ENCODE measurements around the gene KRT3. TPM values are rescaled to one million over a fixed set of nuclear protein-coding genes. Genes with fewer than 3 reads are reported as not detected.

Gene KRT3
- total RNA-seq, result not detected

DNA sequence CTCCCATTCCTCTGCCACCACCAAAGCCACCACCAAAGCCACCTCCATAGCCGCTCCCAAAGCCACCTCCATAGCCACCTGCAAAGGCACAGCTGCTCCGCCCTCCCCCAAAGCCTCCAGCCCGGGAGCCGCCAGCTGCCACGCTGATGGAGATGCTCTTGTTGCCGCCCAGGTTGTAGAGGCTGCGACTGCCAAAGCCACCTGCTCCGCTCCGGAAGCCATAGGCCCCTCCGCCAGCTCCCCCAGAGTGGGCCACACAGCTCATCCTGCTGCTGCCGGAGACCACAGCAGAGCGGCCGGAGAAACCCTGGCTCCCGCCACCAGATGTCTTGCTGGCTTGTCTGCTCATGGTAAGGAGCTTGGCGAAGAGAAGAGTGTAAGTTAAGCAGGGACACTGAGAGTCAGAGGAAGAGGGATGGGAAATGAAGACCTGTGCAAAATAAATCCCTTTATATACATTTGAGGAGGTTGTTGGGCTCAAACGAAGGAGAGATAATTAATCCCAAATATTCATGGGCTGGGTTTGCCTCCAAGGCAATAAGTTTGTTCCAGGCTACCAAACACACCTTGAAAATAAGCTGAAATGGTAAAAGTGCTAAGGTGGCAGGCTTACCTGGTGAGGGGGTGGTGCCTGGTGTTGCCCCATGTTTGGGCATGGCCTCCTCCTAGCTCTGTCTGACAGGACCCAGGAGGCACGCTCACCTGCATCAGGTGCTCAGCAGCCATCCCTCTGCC is at the start of gene KRT3:
TSS of gene KRT3 (minus strand) at position 424 of the 735 bp plus-strand sequence. CDS start at position 349, 75 bp downstream.
- TF ChIP-seq, protein P1, sequence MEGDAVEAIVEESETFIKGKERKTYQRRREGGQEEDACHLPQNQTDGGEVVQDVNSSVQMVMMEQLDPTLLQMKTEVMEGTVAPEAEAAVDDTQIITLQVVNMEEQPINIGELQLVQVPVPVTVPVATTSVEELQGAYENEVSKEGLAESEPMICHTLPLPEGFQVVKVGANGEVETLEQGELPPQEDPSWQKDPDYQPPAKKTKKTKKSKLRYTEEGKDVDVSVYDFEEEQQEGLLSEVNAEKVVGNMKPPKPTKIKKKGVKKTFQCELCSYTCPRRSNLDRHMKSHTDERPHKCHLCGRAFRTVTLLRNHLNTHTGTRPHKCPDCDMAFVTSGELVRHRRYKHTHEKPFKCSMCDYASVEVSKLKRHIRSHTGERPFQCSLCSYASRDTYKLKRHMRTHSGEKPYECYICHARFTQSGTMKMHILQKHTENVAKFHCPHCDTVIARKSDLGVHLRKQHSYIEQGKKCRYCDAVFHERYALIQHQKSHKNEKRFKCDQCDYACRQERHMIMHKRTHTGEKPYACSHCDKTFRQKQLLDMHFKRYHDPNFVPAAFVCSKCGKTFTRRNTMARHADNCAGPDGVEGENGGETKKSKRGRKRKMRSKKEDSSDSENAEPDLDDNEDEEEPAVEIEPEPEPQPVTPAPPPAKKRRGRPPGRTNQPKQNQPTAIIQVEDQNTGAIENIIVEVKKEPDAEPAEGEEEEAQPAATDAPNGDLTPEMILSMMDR (IDR thresholded peaks at IDR 0.05), result no peak
- DNase-seq, result no peak
- H3K27ac ChIP-seq, result no peak within 1 kb of the TSS
- intact Hi-C loops (cut with DNase I), result no loop called here
- no peak within 1 kb of the TSS for H3K4me3 ChIP-seq
- H3K4me1 ChIP-seq, result no peaks in the 10 kb centered on the region
- H3K9me3 ChIP-seq, result no peaks in the 10 kb centered on the region
- H3K27me3 ChIP-seq, result no peaks in the 10 kb centered on the region
- no peaks in the 10 kb centered on the region for H3K36me3 ChIP-seq
- H3K9ac ChIP-seq (ENCODE audit: low read depth in 2 of 2, low read length in 2 of 2), result no peak within 1 kb of the TSS

DNA sequence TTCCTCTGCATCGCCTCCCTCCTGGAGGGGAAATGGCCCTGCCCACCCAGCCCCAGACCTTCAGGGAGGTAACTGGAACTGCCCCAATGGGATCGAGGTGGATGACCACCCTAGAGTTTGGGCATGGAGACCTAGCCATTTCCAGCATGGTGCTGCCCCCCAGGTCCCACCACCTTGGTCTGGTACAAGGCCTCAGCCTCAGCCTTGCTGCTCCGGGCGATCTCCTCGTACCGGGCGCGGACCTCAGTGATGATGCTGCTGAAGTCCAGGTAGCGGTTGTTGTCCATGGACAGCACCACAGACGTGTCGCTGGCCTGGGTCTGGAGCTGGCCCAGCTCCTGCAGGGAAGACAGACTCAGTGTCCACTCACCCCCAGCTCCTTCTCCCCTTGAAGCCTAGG is 48.5 kb upstream of the KRT3 start:
- Histone ChIP-seq H3K4me3 (no peak overlapping the region), H3K9ac (ENCODE audit: low read depth in 2 of 2, low read length in 2 of 2) (no peak overlapping the region), H3K9me3 (no peaks in the 10 kb centered on the region), H3K27ac (no peak overlapping the region), H3K4me1 (no peaks in the 10 kb centered on the region), H3K27me3 (no peaks in the 10 kb centered on the region), H3K36me3 (no peaks in the 10 kb centered on the region)
- intact Hi-C loops (cut with DNase I), result no loop called here
- TF ChIP-seq, protein P1 (IDR thresholded peaks at IDR 0.05), result no peak
- no peak for DNase-seq

DNA sequence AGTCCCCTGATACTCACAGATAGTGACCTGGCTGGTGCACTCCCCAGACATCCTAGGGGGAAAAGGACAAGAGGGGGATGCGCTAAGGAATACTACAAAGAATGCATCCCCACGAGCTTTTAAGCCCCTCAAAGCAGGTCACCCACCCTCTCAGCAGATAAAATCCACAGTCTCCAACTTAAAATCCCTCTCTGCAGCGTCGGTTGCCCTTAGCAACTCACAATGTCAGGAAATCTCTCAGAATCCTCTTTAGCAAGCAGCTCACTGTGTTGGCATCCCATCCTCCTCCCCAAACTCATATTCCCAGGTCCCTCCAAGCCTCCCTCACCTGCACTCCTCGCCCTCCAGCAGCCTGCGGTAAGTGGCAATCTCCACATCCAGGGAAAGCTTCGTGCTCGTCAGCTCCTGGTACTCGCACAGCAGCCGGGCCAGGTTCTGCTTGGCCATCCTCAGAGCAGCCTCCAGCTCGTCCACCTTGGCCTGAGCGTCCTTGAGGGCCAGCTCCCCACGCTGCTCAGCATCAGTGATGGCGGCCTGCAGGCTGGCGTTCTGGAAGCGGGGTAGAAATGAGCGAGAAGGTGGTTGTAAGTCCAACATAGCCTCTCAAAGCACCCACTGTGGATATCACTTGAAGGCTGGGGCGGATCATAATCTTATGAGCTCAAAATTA is 43.7 kb upstream of the KRT3 start:
- Histone ChIP-seq H3K36me3 (no peaks in the 10 kb centered on the region), H3K4me3 (no peak overlapping the region), H3K9ac (ENCODE audit: low read depth in 2 of 2, low read length in 2 of 2) (no peak overlapping the region), H3K27me3 (no peaks in the 10 kb centered on the region), H3K9me3 (no peaks in the 10 kb centered on the region), H3K4me1 (no peaks in the 10 kb centered on the region), H3K27ac (no peak overlapping the region)
- intact Hi-C loops (cut with DNase I), result no loop called here
- TF ChIP-seq, protein P1 (IDR thresholded peaks at IDR 0.05), result no peak
- DNase-seq, result no peak

DNA sequence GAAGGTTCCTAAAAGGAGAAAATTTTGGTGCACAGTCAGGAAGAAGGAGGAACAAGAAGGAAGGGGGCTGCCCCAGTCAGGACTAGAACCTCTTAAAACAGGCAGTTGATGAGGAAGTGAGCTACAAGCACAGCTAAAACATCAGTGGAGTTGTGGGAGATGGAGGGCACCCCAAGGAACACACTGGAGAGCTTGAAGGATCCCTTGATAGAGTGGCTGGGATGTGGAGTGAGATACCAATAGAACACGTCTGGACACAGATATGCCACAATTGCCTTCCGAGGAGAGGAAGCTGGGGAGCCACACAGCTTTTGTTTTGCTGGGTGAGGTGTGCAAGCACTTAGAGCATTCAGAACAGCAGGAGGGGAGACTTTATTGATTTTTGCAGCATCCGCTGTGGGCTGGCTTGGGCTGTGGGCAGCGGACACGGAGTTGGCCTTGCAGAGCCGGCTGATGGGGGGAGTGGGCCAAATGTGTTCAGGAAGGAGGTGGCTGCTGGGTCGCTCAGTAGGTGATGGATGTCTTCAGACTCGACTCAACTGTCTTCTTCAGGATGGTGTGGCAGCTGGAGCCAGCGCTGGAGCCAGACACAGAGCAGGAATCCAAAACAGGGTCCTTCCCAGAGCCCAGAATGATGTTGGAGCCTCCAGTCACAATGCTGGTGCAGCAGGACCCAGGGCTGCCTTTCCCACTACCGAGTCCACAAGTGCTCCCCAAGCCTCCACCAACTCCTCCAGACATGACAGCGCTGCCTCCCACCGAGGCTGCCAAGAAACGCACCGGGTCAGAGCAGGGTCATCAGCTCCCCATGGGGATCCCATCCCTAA is 42.9 kb upstream of the KRT3 start:
- DNase-seq, result no peak
- Histone ChIP-seq H3K9ac (ENCODE audit: low read depth in 2 of 2, low read length in 2 of 2) (no peak overlapping the region), H3K9me3 (no peaks in the 10 kb centered on the region), H3K4me3 (no peak overlapping the region), H3K36me3 (no peaks in the 10 kb centered on the region), H3K27me3 (no peaks in the 10 kb centered on the region), H3K27ac (no peak overlapping the region), H3K4me1 (no peaks in the 10 kb centered on the region)
- TF ChIP-seq, protein P1 (IDR thresholded peaks at IDR 0.05), result no peak
- intact Hi-C loops (cut with DNase I), result no loop called here

DNA sequence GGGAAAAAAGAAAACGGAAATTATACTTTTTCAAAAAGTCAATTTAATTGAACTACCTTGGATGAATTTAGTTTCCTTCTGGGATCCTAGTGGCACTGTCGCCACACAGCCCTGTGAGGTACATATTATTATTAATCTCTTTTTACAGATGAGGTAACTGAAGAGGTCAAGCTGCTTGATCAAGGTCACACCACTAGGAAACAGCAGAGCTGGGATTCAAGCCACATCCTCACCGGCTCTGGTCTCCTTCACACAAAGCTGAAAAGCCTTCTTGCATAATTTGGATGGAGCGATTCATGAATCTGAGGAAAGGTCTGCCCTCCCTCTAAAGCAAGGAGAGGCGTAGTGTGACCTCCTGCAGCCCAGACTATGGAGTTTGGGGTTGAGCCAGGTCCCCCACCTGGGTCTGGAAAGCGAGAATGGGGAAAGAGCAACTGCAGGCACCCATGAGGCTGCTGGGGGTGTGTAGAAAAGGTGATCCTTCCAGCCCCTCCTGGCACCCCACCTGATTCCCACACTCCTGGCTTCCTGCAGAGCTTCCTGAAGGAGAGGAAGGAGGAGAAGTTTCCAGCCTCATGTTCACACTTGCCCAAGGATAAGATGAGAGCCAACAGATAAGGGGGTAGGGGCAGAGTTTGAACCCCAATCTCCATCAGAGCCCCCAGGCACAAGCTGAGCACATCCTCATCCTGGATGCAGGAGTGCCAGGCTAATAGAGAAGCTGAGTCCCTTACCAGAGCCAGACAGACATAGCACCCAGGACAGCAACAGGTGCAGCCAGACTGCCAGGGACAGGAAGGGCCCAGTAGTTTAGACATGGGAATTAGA is 42.1 kb upstream of the KRT3 start:
- intact Hi-C loops (cut with DNase I), result no loop called here
- TF ChIP-seq, protein P1 (IDR thresholded peaks at IDR 0.05), result no peak
- no peak overlapping the region for H3K4me3 ChIP-seq
- H3K4me1 ChIP-seq, result no peaks in the 10 kb centered on the region
- H3K27ac ChIP-seq, result no peak overlapping the region
- H3K9ac ChIP-seq (ENCODE audit: low read depth in 2 of 2, low read length in 2 of 2), result no peak overlapping the region
- no peaks in the 10 kb centered on the region for H3K36me3 ChIP-seq
- no peaks in the 10 kb centered on the region for H3K27me3 ChIP-seq
- H3K9me3 ChIP-seq, result no peaks in the 10 kb centered on the region
- no peak for DNase-seq

All from colonic mucosa (tissue), 4 donors.